Left cardiac atrium (tissue), 4 donors: ENCODE measurements around the gene TCF20. TPM values are rescaled to one million over a fixed set of nuclear protein-coding genes. Genes with fewer than 3 reads are reported as not detected.

Experiments used
- ATAC-seq, 2 donors: fragments of 200-7000 bp; cut with Tn5 transposase; one replicate each; pipeline ENCODE4 v1.9.1; 2020; ENCODE audit warnings: mild to moderate bottlenecking in 2 of 2, moderate library complexity in 2 of 2
- DNase-seq: peaks from one replicate; pipeline ENCODE4 v3.0.0-alpha.2; 2020
- intact Hi-C, 2 donors: fragments of 100-400 bp; cut with DNase I; formaldehyde crosslinking; loops; one replicate each; pipeline versions ENCODE4 v1.14.1 to v1.15.1; 2022 to 2023
- long read RNA-seq: library from polyadenylated mRNA; unstranded; transcript quantifications from one replicate; pipeline ENCODE4 v2.0.0, GENCODE V29; 2021
- total RNA-seq, 2 donors: library from RNA; stranded (reverse); fragmentation: NEBNext Ultra II Directional; extraction: Animal tissue kit (Norgen Biotek cat#: 25700); gene quantifications; one replicate each; pipeline ENCODE4 v1.2.1, GENCODE V29; 2021
- donor health status: DM: no; HTN: yes; CAD: no.
- donor health status: DM: no; HTN: yes; CAD: no; lungs with severe emphysema.
- donor health status: DM: yes; HTN: yes; CAD: no.
- donor health status: Dilated cardiomyopathy.

Gene TCF20
- total RNA-seq: 10 to 100 TPM; 13.9 to 18.2 TPM
- long read RNA-seq, partial matches to known transcripts: 0 of 1 reads
- long read RNA-seq, other reads (novel, unspliced or antisense): 1 of 1 reads

DNA sequence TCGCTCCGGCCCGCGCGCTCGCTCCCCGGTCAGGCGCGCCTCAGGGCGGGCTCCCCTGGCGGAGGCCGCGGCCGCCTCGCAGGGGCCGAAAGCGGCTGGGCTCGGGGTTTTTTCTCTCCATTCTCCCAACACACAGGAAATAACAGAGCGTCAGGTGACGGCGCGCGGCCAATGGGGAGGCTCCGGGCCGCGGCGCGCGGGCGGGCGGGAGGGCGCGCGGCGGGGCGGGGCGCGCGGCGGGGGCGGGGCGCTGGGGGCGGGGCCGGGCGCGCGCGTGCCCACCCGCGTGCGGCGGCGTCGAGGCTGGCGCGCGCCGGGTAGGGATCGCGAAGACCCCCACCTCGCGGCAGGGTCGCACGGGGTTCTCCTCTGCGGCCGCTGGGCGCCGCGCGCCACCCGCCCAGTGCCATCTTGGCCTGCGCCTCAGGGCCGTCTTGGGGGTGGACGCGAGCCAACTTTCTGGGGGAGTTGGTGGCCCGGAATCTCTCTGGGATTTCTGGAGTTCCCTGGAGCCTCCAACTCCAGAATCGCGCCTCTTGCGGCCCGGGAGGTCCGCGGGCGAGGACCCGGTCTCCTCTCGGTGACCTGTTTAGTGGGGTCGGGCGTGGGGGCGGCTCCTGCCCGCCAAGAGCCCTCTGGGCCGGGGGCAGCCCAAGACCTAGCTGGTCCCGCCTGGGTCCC is at the start of gene TCF20:
Gene TCF20, minus strand, starts transcription at position 144 of the 681 bp plus-strand sequence. CDS start 55,348 bp downstream, outside the sequence.
- peak; percentile 67 to 87 for ATAC-seq
- intact Hi-C loops: loop anchor here in 1 of 2 donors (10.0 kb wide), 1 partner anchor 164 kb away; the partner anchor contains the start of gene NFAM1
- peak; percentile 83 for DNase-seq

DNA sequence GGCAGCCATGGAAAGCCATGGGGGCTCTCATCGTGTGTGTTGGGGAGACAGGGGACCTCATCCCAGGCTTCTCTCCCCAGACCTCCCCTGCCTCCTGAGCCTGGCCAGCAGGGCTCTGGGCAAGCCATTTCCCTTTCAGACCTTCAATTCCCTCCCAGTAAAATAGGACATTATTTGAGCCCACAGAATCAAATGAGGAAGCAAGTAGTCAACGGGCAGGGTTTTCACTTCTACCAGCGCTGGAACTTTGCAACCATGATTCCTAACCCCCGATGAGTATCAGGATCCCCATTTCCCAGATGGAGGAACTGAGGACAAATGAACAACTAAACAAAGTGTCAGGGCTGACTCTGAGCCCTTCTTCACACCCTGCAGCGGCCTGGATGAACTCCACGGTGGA is 48.9 kb upstream of the TCF20 start:
- intact Hi-C loops: no loop called here
- DNase-seq: no peak
- ATAC-seq: no peak

DNA sequence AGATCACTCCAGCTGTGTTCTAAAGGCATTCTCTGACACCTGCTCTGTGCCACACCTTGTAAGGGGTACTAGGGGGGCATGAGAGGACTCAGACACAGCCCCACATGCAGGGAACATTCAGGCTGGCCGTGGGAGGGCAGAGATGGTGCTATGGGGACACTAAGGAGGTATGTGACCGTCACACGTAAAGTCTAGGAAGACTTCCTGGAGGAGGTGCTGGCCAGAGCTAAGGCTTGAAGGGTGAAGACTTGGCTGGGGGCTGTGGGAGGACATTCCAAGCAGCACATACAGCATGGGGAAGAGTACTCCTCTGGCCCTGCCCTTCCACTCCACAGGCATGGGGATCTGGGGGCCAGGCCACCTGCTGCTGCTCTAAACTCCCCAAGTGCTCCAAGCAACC is 48.5 kb upstream of the TCF20 start:
- DNase-seq: no peak
- ATAC-seq: no peak
- intact Hi-C loops: no loop called here

DNA sequence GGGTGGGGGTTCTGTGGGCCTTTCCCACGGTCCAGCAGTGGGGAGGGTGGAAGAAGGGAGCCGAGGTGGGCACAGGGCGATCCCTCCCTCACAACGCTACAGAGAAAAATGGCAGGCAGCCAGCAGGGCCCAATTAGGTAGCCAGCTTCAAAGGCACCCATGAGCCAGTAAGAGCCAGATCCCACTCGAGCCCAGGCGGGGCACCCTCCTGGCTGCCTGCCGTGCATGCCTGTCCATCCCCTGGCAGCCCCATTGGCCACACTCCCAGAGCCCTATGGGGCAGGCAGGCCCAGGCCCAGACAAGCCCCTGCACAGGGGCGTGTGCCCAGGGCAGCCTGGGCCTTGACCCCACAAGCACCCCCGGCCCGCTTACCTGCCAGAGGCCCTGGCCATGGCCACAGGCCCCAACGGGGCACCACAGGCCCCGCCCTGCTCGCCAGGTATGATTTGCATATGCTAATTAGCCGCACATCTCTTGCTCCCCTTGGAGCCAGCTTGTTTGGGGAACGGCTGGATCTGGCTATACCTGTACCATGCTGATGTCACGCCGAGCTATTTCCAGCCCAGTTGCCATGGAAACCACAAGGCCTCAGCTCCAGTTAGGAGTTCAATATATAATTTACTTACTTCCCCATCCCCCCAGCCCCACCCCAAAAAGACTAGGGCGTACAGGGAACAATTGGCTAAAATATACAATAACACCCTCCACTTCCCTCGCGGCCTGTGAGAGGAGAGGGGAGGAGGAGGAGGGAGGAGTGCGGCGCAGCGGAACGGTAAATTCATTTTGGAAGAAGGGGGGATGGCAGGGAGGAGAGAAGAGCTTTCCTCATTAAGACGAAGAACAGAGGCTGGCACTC is 47.5 kb upstream of the TCF20 start:
- intact Hi-C loops: no loop called here
- DNase-seq (no peak), ATAC-seq (peak in 1 of 2 donors; percentile 7)

DNA sequence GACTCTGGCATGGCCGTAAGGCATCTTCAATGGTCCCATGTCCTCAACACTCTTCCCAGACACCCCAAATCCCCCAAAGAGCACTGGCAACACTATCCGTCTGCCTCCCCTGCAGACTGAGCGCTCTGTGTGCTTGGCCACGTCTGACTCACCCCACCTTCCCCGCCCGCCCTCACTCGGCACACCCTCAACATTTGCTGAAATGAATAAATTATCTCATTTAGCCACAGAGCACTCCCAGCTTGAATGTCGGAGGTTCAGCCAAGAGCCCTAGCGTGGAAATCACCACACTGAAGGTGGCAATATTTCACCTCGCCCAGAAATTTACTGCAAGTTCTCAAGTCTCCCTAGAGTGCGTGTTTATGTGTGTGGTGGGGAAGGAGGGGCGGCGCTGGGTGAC is 46.6 kb upstream of the TCF20 start:
- DNase-seq: peak; percentile 54
- peak; percentile 24 to 90 for ATAC-seq
- intact Hi-C loops: no loop called here

DNA sequence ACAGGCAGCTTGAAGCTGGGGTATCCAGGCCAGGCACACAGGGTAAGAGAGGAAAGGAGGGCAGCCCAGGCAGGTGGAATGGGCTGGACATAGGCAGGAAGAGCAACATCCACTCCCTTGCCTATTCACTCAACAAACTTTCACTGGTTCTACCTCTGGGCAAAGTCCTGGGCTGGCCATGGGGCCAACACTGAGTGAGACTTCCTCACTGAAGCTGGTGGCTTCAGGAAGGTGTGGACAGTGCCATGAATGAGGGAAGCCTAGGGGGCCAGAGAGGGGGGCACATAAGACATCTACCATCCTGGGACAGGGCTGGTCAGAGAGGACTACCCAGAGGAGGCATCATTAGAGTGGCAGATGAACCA is 44.9 kb upstream of the TCF20 start:
- intact Hi-C loops: no loop called here
- ATAC-seq (no peak), DNase-seq (no peak)

DNA sequence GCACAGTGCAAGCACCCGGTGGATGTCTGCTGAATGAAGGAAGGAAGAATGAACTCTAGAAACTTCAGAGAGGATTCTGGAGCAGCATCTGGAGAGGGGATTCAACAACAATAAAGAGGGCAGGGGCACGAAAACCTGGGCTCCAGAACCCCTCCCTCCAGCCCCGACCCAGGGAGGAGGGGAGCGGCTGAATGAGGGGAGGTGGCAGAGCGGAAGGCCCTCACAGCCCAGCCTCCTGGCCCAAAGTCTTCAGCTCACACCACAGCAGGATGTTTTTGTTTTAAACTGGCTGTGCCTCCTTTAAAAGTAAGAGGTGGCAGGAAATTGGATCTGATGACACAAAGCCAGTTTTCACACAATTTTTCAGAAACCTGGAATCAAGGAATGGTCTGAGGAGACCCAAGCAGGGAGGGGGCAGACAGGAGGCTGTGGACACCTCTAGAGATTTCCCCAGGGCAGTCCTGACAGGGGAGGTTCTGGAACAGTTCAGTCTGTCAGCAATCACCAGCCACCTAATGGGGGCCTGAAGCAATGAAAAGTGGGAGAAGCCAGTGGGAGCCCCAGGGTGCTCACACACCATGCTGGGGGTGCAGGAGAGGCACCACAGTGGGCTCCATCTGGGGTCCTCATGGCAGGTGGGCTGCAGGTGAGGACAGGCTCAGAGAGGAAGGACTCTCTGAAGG is 44.4 kb upstream of the TCF20 start:
- DNase-seq (no peak), ATAC-seq (no peak)
- intact Hi-C loops: no loop called here

DNA sequence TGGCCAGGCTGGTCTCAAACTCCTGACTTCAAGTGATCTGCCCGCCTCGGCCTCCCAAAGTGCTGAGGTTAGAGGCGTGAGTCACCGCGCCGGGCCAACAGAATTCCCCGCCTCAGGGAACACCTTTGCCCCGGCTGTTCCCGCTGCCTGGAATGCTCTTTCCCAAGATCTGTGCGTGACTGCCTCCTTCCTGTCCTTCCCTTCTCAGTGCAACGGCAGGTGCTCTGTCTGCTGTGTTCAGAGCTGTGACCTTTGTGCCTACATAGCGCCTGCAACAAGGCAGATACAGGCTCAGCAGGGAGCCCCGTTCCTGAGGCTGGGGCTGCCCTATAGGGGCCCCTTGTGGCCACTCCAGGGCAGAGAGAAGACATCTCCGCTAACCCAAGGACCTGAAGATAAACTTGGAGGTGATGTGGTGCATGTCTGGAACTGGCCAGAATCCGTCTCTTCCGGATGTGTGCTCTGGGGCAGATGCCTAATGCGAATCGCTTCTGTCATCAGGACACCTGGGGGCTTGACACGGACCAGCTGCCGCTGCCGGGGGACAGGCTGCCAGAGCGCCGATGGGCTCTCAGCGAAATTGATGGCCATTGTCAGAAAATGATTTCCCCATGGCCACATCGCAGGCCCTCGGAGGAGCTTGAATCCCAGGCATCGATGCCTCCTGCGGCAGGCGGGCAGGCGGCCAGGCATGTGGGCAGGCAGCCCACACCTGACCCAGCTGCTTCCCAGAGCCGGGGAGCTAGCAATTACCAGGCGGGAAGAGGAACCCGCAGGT is 43.5 kb upstream of the TCF20 start:
- DNase-seq (no peak), ATAC-seq (peak; percentile 24 to 54)
- intact Hi-C loops: no loop called here

DNA sequence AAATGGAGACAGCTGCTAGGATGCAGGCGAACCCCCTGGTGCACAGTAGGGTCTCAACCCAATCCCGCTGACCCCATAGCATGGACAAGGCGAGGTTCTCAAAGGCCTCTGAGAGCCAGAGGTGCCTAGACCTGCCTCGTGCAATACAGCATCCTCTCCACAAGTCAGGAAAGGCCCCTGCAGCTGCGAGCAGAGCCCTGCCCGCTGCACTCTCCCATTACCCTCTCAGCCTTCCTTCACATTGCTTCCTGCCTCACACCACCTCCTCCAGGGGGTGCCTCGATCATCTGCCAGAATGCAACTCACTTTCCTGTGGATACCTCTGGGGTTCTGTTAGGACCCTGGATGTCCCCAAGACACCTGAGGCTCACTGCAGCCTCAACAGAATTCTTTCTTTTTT is 42.8 kb upstream of the TCF20 start:
- intact Hi-C loops: no loop called here

DNA sequence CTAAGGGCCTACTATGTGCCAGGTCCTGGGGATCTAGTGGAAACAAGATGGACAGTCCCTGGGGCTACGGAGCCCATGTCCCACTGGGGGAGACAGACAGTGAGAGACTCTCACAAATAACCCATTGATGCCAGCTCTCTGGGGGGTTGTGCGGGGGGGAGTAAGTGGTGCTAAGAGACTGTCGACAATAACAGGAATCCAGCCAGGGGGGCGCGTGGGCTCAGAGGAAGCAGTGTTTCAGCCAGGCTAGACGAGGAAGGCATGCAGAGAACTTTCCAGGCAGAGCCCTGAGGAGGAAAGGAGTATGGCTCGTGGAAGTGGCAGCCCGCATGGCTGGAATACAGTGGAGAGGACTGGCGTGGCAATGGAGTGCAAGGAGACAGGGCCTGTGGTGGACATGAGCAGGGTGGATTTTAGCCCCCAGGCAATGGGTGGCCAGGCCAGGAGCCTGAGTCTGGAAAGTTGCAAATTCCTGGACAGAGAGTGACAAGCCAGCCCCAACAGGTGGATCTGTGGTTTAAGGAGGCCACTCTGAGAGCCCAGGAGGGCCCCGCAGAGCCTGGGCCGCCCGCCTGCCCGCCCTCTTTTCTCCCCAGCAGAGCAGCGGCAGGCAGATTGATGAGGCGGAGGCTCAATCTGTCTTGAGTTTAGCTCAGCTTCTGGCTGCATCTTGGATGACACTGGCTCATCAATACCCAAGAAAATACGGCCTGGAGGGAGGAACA is 40.0 kb upstream of the TCF20 start:
- ATAC-seq (no peak), DNase-seq (no peak)
- intact Hi-C loops: no loop called here

More for the DNA sequence above, 42.8 kb upstream of the TCF20 start:
- no peak for ATAC-seq
- DNase-seq: no peak

DNA sequence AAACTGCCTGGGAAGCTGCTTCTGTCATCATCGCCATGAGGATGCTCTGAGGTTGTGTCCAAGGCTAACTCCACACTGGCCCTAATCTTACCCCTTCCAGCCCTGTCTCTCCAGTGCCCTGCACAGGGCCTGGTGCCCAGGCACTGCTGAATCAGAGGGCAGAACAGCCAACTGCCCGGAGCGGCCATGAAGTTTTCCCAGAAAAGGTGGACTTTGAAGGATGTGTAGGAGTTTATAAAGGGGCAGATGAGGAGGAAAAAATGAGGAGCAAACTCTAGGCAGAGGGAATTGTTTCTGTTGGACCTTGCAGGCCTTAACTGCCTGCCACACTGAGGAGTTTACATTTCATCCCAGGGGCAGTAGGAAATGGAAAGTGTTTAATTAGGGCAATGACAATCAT is 39.4 kb upstream of the TCF20 start:
- intact Hi-C loops: no loop called here
- DNase-seq (no peak), ATAC-seq (no peak)

DNA sequence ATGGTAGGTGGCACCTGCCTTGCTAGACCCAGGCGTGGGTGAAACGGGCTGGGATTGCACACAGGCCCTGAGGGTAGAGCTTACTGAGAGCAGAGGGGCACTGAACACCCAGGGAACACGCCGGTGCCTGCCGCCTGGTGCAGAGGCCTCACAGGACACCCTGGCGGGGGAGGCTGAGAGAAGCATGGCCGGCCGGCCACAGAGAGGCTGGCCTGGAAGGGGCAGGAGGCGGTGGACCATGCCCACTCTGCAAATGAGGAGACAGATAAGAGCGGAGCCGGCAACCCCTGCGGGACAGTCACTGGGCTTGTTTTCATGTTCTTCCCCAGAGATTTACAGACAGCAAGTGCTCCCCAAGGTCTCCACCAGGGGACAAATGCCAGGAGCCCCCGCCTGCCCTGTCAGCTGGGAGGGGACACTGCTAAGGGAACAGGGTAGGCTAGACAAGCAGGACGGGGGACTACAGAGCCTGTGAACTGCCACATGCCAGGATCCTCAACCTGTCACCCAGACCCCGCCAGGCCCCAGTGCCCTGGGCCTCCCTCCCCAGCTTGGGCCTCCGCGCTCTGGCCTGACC is 38.5 kb upstream of the TCF20 start:
- DNase-seq (no peak), ATAC-seq (no peak)
- intact Hi-C loops: no loop called here

DNA sequence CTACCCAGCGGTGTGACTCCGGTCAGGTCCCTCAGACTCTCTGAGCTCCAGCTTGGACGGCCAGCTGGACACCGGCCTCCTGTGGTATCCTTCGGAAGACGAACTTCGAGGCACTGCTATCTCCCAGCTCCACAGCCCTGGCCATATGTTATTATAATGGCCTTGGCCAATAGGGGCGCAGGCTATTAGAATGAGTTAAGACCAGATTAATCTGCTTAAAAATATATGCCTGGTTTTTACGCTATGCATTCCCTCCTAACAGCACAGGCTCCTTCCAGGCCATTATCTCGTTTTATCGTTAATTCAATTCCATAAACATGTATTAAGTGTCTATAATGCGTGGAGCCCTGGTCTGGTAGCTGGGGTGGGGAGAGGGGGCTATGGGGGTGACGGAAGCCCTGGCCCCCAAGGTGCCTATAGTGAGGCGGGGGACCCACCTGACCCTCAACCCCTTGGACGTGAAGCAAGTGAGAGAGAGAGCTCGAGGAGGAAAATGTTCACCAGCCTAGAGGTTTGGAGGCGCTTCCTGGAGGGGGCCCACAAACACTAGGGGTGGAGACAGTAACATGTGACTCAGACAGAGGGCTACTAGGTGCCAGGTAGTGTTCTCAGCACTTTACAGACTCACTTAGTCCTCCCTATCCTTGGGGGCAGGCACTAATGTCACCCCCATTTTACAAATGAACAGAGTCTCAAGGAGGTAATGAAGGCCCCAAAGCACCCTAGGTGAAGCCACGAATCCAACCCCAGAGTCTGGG is 37.5 kb upstream of the TCF20 start:
- ATAC-seq: no peak
- intact Hi-C loops: no loop called here
- DNase-seq: no peak

DNA sequence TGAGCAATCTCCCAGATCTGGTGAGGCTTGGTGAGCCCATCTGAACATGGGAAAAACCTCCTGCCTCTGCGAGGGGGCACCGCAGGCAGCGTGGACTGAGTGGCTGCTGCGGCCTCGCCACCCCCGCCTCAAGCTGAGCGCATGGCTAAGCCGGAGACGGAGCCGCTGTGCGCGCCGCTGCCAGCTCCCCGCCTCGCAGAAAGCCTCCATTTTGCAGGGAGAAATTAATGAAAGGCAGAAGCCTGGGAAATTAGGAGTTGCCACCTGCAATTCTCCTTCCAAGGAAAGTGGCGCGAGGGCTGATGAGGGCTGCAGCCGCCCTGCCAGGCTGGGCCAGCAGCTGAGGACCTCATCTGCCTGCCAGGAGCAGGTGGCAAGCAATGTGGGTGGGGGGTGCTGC is 35.6 kb upstream of the TCF20 start:
- ATAC-seq (no peak), DNase-seq (no peak)
- intact Hi-C loops: no loop called here

DNA sequence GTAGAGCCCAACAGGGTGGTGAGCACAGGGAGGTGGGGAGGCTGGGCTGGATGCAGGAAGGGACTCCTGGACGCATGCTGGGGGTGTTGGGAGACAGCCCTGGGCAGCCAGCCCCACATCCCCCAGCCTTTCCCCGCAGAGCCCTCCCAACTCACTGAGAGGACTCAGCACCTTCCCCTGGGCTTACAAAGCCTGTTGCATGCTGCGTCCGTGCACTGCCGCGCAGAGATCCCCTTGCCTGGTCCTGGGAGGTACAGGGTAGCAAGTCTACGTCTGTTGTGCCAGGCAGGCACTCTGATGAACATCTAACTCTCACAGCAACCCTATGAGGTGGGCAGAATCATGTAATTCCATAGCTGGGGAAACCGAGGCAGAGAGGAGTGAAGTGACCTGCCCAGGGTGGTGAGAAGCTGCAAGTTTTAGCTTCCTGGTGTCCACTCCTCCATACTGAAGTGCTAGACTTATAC is 33.9 kb upstream of the TCF20 start:
- ATAC-seq (no peak), DNase-seq (no peak)
- intact Hi-C loops: no loop called here

DNA sequence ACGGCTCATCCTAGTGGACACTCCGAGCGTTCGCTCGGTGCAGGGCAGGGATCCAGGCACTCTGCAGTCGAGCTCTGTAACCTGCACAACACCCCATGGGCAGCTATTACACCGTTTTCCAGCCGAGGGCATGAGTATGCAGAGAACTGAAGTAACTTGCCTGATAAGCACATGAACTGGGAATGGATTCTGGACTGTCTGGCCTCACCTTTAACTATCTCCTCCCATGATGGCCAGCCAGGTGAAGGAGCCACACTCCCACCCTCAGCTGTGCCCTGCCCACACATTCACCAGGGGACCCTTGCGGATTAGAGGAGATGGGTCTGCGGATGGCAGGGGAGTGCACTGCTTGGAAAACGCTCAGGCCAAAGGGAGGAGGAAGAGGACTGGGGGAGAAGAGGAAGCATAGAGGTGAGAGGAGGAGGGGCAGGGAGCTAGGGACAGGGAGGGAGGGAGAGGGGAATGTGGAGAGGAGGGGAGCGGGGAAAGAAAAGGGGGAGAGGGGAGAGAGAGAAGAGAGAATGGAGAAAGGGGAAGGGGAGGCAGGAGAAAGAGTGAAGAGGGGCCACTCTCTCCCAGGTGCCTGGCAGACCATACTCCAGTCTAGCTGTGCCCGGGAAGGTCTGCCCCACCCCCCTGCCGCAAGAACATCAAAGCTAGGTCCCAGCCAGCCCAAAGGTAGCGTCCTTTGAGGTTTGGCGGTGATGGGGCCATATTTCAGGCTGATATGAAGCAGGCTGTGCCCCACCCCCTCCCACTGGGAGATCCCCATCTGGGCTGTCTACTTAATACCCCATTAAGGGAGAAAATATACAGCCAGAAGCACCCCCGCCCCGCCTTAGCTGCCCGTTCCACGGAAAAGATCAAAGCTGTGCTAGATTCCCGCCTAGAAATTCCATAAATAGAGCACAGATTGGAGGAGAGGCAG is 33.2 kb upstream of the TCF20 start:
- intact Hi-C loops: no loop called here
- no peak for DNase-seq
- no peak for ATAC-seq
